Epithelial cell of proximal tubule (primary cell): ENCODE measurements around the gene SHC4. TPM values are rescaled to one million over a fixed set of nuclear protein-coding genes. Genes with fewer than 3 reads are reported as not detected.

Experiments
- DNase-seq: peaks from one replicate; pipeline ENCODE4 v3.0.0-alpha.2; 2011; ENCODE audit warnings: low read depth
- H3K4me3 ChIP-seq: 2 replicates; pipeline ENCODE4 v1.5.1; 2011; ENCODE audit warnings: low read depth, mild to moderate bottlenecking, low read length
- total RNA-seq: library from RNA; depleted of rRNA; stranded (reverse); fragments of >200 nt; gene quantifications from 2 replicates; pipeline ENCODE4 v1.2.3, GENCODE V29; 2015
- TF ChIP-seq, protein P1 (sequence below): conservative IDR thresholded peaks from 2 replicates; pipeline ENCODE4 v1.5.1; 2012; ENCODE audit warnings: low read depth, mild to moderate bottlenecking, low read length

SHC4 gene
- total RNA-seq, 1 donor from 2014 or later: 9.3 TPM

DNA sequence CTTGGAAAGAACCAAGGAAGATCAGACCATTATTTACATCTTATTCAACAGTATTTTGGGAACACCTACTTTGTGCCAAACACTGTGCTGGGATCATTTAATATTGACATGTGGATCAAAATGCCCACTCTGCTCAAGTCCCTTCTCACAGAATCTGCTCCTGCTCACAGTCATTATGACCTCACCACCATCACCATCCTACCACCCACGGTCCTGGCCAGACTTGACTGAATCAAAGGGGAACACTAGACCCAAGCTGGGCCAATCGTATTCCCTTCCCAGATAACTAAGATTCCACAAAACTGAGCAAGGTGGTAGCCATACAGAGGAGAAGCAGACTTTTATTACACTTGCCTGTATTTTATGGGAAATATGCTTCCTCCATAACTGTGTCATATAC is 149.4 kb downstream of the SHC4 start:
- TF ChIP-seq, protein P1, sequence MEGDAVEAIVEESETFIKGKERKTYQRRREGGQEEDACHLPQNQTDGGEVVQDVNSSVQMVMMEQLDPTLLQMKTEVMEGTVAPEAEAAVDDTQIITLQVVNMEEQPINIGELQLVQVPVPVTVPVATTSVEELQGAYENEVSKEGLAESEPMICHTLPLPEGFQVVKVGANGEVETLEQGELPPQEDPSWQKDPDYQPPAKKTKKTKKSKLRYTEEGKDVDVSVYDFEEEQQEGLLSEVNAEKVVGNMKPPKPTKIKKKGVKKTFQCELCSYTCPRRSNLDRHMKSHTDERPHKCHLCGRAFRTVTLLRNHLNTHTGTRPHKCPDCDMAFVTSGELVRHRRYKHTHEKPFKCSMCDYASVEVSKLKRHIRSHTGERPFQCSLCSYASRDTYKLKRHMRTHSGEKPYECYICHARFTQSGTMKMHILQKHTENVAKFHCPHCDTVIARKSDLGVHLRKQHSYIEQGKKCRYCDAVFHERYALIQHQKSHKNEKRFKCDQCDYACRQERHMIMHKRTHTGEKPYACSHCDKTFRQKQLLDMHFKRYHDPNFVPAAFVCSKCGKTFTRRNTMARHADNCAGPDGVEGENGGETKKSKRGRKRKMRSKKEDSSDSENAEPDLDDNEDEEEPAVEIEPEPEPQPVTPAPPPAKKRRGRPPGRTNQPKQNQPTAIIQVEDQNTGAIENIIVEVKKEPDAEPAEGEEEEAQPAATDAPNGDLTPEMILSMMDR: no peak
- no peak overlapping the region for H3K4me3 ChIP-seq
- DNase-seq: no peak

- TF ChIP-seq, protein P1: peak; percentile 40
- peak overlapping the region; percentile 99 for H3K4me3 ChIP-seq
- DNase-seq: no peak
Observed at GRCh38 chr15:48811325-48811958, 152.3 kb downstream of the SHC4 start.

DNA sequence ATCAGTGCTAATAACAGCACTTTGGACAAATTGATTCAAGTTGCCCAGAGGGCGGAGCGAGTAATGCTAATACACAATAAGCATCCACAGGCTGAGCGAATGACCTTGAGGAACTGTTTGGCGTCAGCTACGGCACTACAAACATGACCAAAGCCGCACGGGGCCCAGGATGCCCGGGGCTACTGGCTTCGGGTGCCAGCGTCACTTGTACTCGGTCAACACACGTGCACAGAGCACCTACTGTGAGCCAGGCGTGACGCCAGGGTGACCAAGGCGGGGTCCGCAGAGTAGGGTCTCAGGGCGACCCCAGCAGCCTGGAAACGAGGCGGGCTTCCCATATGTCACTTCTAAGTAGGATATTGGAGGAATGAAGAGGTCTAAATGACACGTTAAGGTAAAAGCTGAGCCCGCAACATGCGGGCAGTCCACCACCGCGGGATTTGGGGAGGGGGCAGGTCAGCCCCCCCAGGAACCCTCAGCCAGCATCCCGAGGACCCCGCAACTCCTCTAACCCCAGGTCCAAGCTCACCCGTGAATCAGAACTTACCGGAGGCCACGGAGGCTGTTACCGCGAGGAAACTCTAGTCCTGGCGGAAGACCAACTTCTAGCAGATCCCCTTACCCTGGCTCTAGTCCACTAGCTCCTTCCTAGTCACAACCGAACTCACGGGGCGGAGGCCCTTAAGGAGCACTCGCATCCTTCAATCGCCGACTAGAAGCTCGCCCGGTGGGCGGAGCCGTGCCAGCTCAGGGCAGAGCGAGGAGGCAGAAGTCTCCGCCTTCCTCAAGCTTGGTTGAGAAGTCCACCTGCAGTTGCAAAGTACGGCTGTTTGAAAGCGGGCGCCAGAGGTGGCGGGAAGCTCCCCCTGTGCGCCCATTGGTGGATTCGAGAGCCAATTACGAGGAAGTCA is 153.1 kb downstream of the SHC4 start, which contains the start of gene CEP152:
Gene CEP152, minus strand, starts transcription at position 656 of the 911 bp plus-strand sequence. CDS start 5,420 bp downstream, outside the sequence.
- DNase-seq: peak; percentile 94
- TF ChIP-seq, protein P1: no peak
- peak within 1 kb of the TSS; percentile 99 for H3K4me3 ChIP-seq

DNA sequence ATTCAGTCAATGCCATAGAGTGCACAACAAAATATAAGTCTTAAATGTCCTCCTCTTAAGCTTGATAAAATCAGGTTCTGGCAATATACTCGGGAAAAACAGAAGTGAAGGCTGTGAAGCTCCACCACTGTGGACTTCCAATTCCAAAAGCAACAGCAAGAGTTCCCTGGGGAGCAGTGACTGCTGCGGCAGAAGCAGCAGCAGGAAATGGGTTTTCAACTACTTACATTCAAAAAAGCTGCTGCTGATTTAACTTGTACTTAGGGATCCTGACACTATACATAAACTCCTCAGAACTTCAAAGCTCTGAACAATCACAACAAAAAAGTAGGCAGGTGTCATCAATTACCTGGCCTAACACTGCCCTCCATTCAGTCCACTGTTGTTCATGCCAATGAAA is 157.6 kb downstream of the SHC4 start:
- no peak for DNase-seq
- H3K4me3 ChIP-seq: no peak overlapping the region
- TF ChIP-seq, protein P1: no peak

- TF ChIP-seq, protein P1: no peak
- DNase-seq: no peak
- no peak overlapping the region for H3K4me3 ChIP-seq
Observed at GRCh38 chr15:48805591-48805990, 158.1 kb downstream of the SHC4 start.

GRCh38 chr15:48803877-48804276 is 159.8 kb downstream of the SHC4 start:
- TF ChIP-seq, protein P1: no peak
- DNase-seq: no peak
- H3K4me3 ChIP-seq: no peak overlapping the region
